ENCODE measurements around the gene PHACTR3. TPM values are rescaled to one million over a fixed set of nuclear protein-coding genes. Genes with fewer than 3 reads are reported as not detected.

PHACTR3 gene
- total RNA-seq, 1 experiment from 2014 or later: not detected

DNA sequence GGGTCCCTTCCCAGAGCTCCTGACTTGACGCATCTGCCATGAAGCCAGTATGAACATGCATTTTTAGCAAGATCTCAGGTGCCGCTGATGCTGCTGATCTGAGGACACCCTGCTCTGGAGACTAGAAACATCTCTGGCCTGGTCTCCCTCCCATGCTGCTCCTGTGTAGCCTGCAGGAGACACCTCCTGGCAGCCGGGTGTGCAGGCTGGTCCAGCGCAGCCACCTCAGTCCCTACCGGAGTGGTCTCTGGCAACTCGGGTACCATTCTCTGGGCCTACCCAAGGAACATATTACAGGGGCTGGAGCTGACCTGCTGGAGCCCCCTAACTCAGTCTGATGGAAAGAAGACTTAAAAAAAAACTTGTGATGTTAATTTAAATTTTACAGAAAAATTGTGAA is 20.1 kb downstream of the PHACTR3 start:
- Histone ChIP-seq H3K4me3 (ENCODE audit: low read length) (no peak overlapping the region), H2AFZ (ENCODE audit: low read length) (no peak overlapping the region), H4K20me1 (ENCODE audit: insufficient read depth, low read depth, low read length) (no peaks in the 10 kb centered on the region), H3K9me3 (ENCODE audit: low read length) (no peaks in the 10 kb centered on the region), H3K36me3 (ENCODE audit: insufficient read depth, low read length) (no peaks in the 10 kb centered on the region), H3K9me2 (replicated peaks; ENCODE audit: insufficient read depth, low read length) (no peaks in the 10 kb centered on the region), H3K9ac (ENCODE audit: low read length) (no peak overlapping the region), H3K27me3 (ENCODE audit: low read length) (no peaks in the 10 kb centered on the region), H3K4me1 (ENCODE audit: low read length) (no peaks in the 10 kb centered on the region), H3K4me2 (ENCODE audit: low read depth, low read length, poor library complexity, severe bottlenecking) (no peak overlapping the region), H3K27ac (ENCODE audit: low read length) (no peak overlapping the region), H3K79me2 (ENCODE audit: low read length) (no peaks in the 10 kb centered on the region)
- DNase-seq: no peak

DNA sequence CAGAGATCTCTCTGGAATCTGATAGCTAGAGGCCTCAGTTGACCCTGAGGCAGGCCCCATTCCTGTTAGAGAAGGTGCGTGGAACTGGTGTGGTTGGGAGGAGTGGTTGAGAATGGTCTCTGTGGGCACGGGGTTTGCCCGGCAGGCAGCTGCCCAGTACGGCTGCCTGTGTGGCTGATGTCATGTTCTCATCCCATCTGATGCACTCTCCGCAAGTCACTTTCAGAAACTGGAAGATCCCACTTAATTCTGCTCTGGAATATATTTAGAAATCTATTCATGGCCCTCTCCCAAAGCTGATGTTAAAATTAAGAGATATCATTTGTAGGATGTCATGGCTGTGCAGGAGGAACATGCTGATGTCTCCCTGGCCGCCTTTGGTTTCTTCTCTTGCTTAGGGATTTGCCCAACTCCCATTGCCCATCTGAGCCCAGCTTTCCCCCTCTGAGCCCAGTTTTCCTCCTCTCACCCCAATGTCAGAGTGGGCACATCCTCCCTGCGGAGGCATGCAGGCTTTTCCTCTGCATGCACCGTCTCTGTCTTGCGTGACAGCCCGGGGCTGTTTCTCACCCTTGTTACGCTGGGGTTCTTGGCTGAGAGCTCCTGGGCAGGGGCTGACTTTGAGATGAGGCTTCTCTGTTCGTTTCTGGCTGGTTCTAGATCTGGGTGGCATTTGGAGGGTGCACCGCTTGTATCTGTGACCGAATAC is 21.0 kb downstream of the PHACTR3 start:
- no peaks in the 10 kb centered on the region for H3K79me2 ChIP-seq (ENCODE audit: low read length)
- H3K4me3 ChIP-seq (ENCODE audit: low read length): no peak overlapping the region
- H3K9ac ChIP-seq (ENCODE audit: low read length): no peak overlapping the region
- H3K9me3 ChIP-seq (ENCODE audit: low read length): no peaks in the 10 kb centered on the region
- H3K9me2 ChIP-seq (replicated peaks; ENCODE audit: insufficient read depth, low read length): no peaks in the 10 kb centered on the region
- no peaks in the 10 kb centered on the region for H3K36me3 ChIP-seq (ENCODE audit: insufficient read depth, low read length)
- H3K4me2 ChIP-seq (ENCODE audit: low read depth, low read length, poor library complexity, severe bottlenecking): no peak overlapping the region
- DNase-seq: no peak
- H3K27ac ChIP-seq (ENCODE audit: low read length): no peak overlapping the region
- no peaks in the 10 kb centered on the region for H3K27me3 ChIP-seq (ENCODE audit: low read length)
- no peaks in the 10 kb centered on the region for H4K20me1 ChIP-seq (ENCODE audit: insufficient read depth, low read depth, low read length)
- no peaks in the 10 kb centered on the region for H3K4me1 ChIP-seq (ENCODE audit: low read length)
- no peak overlapping the region for H2AFZ ChIP-seq (ENCODE audit: low read length)

DNA sequence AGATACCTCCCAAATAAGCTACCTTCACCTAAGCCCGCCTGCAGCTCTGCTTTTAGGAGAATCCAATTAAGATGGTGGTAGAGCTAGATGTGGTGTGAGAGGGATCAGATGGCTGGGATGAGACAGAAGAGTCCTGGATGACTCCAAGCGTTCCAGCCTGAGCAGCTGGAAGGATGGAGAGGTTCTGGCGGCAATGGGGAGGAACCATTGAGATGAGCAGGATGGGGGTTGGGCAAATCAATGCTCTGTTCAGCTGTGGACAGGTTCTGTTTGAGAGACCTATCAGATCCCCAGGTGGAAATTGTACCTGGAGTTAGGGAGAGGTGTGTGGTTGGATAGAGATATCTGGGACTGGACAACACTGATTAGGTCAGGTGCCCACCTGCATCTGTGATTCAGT is 23.0 kb downstream of the PHACTR3 start:
- Histone ChIP-seq H4K20me1 (ENCODE audit: insufficient read depth, low read depth, low read length) (no peaks in the 10 kb centered on the region), H3K27ac (ENCODE audit: low read length) (no peak overlapping the region), H3K9me3 (ENCODE audit: low read length) (no peaks in the 10 kb centered on the region), H3K4me2 (ENCODE audit: low read depth, low read length, poor library complexity, severe bottlenecking) (no peak overlapping the region), H3K27me3 (ENCODE audit: low read length) (no peaks in the 10 kb centered on the region), H3K4me3 (ENCODE audit: low read length) (no peak overlapping the region), H3K36me3 (ENCODE audit: insufficient read depth, low read length) (no peaks in the 10 kb centered on the region), H3K4me1 (ENCODE audit: low read length) (no peaks in the 10 kb centered on the region), H3K9ac (ENCODE audit: low read length) (no peak overlapping the region), H2AFZ (ENCODE audit: low read length) (no peak overlapping the region), H3K79me2 (ENCODE audit: low read length) (no peaks in the 10 kb centered on the region), H3K9me2 (replicated peaks; ENCODE audit: insufficient read depth, low read length) (no peaks in the 10 kb centered on the region)
- DNase-seq: no peak

DNA sequence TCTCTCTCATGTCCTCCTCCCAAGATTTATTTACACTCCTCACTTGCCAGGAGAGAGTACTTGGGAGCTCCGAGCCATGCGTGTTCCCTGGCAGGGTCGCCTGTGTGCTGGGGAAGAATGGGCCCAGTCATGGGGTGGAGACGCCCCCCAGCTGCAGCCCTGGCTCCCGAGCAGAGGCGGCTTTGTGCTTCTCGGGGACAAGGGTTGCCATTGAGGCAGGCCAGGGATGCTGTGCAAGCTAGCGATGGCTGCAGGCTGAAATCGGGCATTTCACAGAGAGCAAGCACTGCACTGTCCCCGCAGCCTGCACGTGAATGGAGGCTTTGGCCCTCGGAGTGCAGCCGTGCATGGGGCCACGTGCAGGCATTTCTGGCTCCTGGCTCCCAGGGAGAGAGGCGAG is 23.8 kb downstream of the PHACTR3 start:
- H3K9me2 ChIP-seq (replicated peaks; ENCODE audit: insufficient read depth, low read length): no peaks in the 10 kb centered on the region
- no peak overlapping the region for H3K27ac ChIP-seq (ENCODE audit: low read length)
- H3K4me3 ChIP-seq (ENCODE audit: low read length): no peak overlapping the region
- H2AFZ ChIP-seq (ENCODE audit: low read length): no peak overlapping the region
- H3K36me3 ChIP-seq (ENCODE audit: insufficient read depth, low read length): no peaks in the 10 kb centered on the region
- H3K27me3 ChIP-seq (ENCODE audit: low read length): no peaks in the 10 kb centered on the region
- H3K4me1 ChIP-seq (ENCODE audit: low read length): no peaks in the 10 kb centered on the region
- no peaks in the 10 kb centered on the region for H4K20me1 ChIP-seq (ENCODE audit: insufficient read depth, low read depth, low read length)
- H3K9me3 ChIP-seq (ENCODE audit: low read length): no peaks in the 10 kb centered on the region
- H3K79me2 ChIP-seq (ENCODE audit: low read length): no peaks in the 10 kb centered on the region
- H3K4me2 ChIP-seq (ENCODE audit: low read depth, low read length, poor library complexity, severe bottlenecking): no peak overlapping the region
- no peak overlapping the region for H3K9ac ChIP-seq (ENCODE audit: low read length)
- no peak for DNase-seq

DNA sequence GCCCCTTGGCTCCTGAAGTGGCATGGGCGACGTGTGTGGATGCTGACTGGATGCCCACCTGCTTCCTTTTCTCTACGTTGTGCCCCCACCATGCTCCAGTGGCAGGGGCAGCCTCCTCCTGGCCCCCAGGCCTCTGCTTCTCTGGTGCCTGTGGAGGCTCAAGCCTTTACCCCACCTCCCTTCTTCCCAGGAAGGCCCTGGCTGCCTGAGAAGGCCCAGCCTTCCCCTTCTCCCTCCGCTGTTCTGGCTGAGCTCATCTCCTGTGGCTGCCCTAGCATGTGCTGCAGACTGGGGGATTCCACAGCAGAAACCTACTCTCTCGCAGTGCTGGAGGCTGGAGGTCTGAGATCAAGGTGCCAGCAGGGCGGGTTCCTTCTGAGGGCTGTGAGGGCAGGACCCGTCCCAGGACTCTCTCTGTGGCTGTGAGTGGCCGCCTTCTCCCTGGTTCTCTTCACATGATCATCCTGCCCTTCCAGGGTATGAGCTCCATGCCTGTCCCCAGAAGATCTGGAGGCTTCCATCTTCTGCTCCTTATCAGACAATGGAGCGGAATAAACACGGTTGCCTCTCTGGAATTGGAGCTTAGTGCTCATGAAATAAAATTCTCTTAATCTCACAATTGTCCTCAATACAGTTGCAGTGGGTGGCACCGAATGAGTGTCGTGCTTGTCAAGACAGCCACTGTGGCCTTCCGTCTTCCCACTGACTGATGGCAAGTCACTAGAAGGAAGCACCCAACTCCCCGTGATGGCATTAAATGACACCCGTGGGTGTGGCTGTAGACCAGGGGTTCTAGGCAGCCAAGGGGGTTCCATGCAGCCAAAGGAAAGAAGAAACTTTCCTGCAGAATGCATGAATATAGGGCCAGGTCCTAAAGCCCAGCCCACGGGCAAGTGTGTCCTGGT is 25.1 kb downstream of the PHACTR3 start:
- Histone ChIP-seq H3K27me3 (ENCODE audit: low read length) (no peaks in the 10 kb centered on the region), H4K20me1 (ENCODE audit: insufficient read depth, low read depth, low read length) (no peaks in the 10 kb centered on the region), H3K4me3 (ENCODE audit: low read length) (no peak overlapping the region), H3K79me2 (ENCODE audit: low read length) (no peaks in the 10 kb centered on the region), H3K4me2 (ENCODE audit: low read depth, low read length, poor library complexity, severe bottlenecking) (no peak overlapping the region), H3K9me2 (replicated peaks; ENCODE audit: insufficient read depth, low read length) (no peaks in the 10 kb centered on the region), H3K4me1 (ENCODE audit: low read length) (no peaks in the 10 kb centered on the region), H3K36me3 (ENCODE audit: insufficient read depth, low read length) (no peaks in the 10 kb centered on the region), H3K9ac (ENCODE audit: low read length) (no peak overlapping the region), H3K27ac (ENCODE audit: low read length) (no peak overlapping the region), H3K9me3 (ENCODE audit: low read length) (no peaks in the 10 kb centered on the region), H2AFZ (ENCODE audit: low read length) (no peak overlapping the region)
- no peak for DNase-seq

DNA sequence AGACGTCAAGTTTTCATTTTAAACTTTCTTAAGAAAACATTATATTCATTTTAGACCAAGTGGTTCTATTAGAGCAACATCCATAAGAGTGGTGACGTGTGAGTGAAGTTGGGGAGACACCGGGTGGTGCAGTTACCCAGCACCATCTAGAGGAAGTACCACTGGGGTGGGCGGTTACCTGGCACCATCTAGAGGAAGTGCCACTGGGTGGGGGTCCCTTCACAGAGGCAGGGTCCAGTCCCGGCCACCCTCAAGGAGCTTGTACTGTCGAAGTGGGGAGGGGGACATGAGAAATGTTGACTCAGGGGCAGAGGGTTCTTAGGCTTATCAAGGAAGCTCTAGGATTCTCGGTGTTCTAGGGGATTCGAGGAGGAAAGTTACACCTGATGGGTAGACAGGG is 26.2 kb downstream of the PHACTR3 start:
- no peak overlapping the region for H3K27ac ChIP-seq (ENCODE audit: low read length)
- no peaks in the 10 kb centered on the region for H3K27me3 ChIP-seq (ENCODE audit: low read length)
- no peaks in the 10 kb centered on the region for H3K4me1 ChIP-seq (ENCODE audit: low read length)
- no peaks in the 10 kb centered on the region for H4K20me1 ChIP-seq (ENCODE audit: insufficient read depth, low read depth, low read length)
- no peak overlapping the region for H3K4me2 ChIP-seq (ENCODE audit: low read depth, low read length, poor library complexity, severe bottlenecking)
- H3K36me3 ChIP-seq (ENCODE audit: insufficient read depth, low read length): no peaks in the 10 kb centered on the region
- no peaks in the 10 kb centered on the region for H3K9me3 ChIP-seq (ENCODE audit: low read length)
- H3K4me3 ChIP-seq (ENCODE audit: low read length): no peak overlapping the region
- no peaks in the 10 kb centered on the region for H3K79me2 ChIP-seq (ENCODE audit: low read length)
- H3K9me2 ChIP-seq (replicated peaks; ENCODE audit: insufficient read depth, low read length): no peaks in the 10 kb centered on the region
- no peak for DNase-seq
- no peak overlapping the region for H3K9ac ChIP-seq (ENCODE audit: low read length)
- H2AFZ ChIP-seq (ENCODE audit: low read length): no peak overlapping the region

DNA sequence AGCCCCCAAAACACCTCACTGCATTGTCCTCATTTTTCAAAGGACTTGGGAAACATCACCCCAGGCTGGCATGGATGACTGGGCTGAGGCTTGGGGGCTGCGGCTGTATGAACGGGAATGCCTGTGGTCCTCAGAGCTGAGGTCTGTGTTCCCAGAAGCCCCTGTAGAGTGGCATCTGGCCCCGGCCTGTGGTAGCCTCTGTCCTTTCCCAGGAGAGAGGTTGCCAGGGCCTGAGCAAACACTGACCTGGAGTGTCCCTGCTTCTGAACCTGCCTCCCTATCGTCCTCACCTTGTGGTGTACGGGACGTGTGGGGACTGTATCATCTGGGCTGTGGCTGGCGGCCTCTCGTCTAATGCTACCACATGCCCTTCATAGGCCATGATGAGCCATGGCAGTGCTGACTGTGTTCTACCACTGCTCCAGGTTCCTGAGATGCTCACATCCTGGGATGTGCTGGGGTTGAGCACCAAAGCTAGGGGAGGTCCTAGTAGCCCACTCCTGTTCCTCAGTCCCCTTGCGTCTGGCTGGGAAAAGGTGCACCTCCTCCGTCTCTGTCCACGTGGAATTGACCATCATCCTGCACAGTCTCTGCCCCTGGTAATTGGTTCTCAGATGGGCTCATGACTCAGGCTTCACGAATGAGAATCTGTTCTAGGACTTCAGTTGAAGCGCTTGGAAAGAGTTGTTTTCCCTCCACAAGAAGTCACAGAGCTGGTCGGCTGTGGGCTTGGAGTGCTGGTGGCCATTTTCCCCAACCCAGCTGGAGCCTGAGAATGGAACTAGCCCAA is 27.6 kb downstream of the PHACTR3 start:
- DNase-seq: no peak
- Histone ChIP-seq H3K4me1 (ENCODE audit: low read length) (no peaks in the 10 kb centered on the region), H3K4me3 (ENCODE audit: low read length) (no peak overlapping the region), H4K20me1 (ENCODE audit: insufficient read depth, low read depth, low read length) (no peaks in the 10 kb centered on the region), H3K9me3 (ENCODE audit: low read length) (no peaks in the 10 kb centered on the region), H3K9me2 (replicated peaks; ENCODE audit: insufficient read depth, low read length) (no peaks in the 10 kb centered on the region), H3K36me3 (ENCODE audit: insufficient read depth, low read length) (no peaks in the 10 kb centered on the region), H3K9ac (ENCODE audit: low read length) (no peak overlapping the region), H3K79me2 (ENCODE audit: low read length) (no peaks in the 10 kb centered on the region), H3K4me2 (ENCODE audit: low read depth, low read length, poor library complexity, severe bottlenecking) (no peak overlapping the region), H3K27me3 (ENCODE audit: low read length) (no peaks in the 10 kb centered on the region), H2AFZ (ENCODE audit: low read length) (no peak overlapping the region), H3K27ac (ENCODE audit: low read length) (no peak overlapping the region)

DNA sequence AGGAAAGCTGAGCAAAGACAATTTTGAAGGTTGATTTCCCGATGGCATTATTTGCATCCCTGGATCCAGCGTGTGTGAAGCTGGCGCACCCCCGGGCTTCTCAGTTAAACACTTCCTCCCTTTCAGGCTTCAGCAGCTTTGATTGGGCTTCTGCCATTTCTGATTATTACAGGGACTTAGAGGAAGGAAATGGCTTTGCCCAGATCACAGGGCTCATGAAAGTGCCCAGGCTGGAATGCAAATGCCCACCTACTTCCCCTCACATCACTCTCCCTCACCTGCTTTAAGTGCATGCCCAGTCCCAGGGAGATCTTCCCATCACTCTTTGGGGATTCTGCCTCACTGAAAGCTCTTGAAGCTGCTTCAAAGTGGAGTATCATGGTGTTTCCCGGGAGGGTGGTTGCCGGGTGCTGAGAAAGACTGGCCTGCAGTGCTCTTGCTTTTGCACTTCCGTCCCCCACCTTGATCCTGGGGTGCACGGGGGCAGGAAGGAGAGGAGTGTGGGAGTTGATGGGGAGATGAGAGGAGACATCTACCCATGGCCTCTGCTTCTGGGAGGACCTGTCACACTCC is 28.3 kb downstream of the PHACTR3 start:
- no peaks in the 10 kb centered on the region for H3K9me2 ChIP-seq (replicated peaks; ENCODE audit: insufficient read depth, low read length)
- no peaks in the 10 kb centered on the region for H3K36me3 ChIP-seq (ENCODE audit: insufficient read depth, low read length)
- H3K27ac ChIP-seq (ENCODE audit: low read length): no peak overlapping the region
- H2AFZ ChIP-seq (ENCODE audit: low read length): no peak overlapping the region
- no peaks in the 10 kb centered on the region for H3K4me1 ChIP-seq (ENCODE audit: low read length)
- no peak overlapping the region for H3K9ac ChIP-seq (ENCODE audit: low read length)
- no peaks in the 10 kb centered on the region for H4K20me1 ChIP-seq (ENCODE audit: insufficient read depth, low read depth, low read length)
- H3K9me3 ChIP-seq (ENCODE audit: low read length): no peaks in the 10 kb centered on the region
- no peak overlapping the region for H3K4me3 ChIP-seq (ENCODE audit: low read length)
- no peak for DNase-seq
- H3K79me2 ChIP-seq (ENCODE audit: low read length): no peaks in the 10 kb centered on the region
- no peaks in the 10 kb centered on the region for H3K27me3 ChIP-seq (ENCODE audit: low read length)
- no peak overlapping the region for H3K4me2 ChIP-seq (ENCODE audit: low read depth, low read length, poor library complexity, severe bottlenecking)
